Epithelial cell of proximal tubule (primary cell): ENCODE results near the gene ATP6V1B1. TPM values are rescaled to one million over a fixed set of nuclear protein-coding genes. Genes with fewer than 3 reads are reported as not detected.
"Not testable (repeated sequence)": the region's sequence is repeated elsewhere in the genome, so short reads cannot be mapped to it uniquely, and the experiment has no call there.

Experiments
- DNase-seq: peaks from one replicate; pipeline ENCODE4 v3.0.0-alpha.2; 2011; ENCODE audit warnings: low read depth
- H3K4me3 ChIP-seq: 2 replicates; pipeline ENCODE4 v1.5.1; 2011; ENCODE audit warnings: low read depth, mild to moderate bottlenecking, low read length
- total RNA-seq: library from RNA; depleted of rRNA; stranded (reverse); fragments of >200 nt; gene quantifications from 2 replicates; pipeline ENCODE4 v1.2.3, GENCODE V29; 2015
- TF ChIP-seq, protein P1 (sequence below): conservative IDR thresholded peaks from 2 replicates; pipeline ENCODE4 v1.5.1; 2012; ENCODE audit warnings: low read depth, mild to moderate bottlenecking, low read length

Gene ATP6V1B1
- total RNA-seq, 1 donor from 2014 or later: 0.81 TPM

DNA sequence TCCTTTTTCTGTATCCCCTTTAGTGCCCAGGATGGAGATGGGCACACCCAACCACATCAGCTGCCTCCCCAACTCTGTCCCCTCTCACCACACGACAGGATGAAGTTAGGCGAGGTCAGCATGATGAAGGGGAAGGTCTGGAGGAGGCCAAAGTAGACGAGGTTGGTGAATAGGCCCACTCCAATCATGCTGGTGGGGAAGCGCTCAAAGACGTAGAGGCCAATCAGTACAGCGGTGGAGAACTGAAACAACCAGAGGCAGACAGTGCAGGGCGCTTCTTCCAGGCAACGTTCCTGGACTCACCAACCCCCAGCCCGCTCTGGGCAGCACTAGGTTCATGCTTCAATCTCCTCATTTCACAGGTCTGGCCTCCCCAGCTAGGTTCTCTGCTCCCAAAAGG is 56.0 kb downstream of the ATP6V1B1 start:
- DNase-seq: no peak
- no peak overlapping the region for H3K4me3 ChIP-seq
- TF ChIP-seq, protein P1, sequence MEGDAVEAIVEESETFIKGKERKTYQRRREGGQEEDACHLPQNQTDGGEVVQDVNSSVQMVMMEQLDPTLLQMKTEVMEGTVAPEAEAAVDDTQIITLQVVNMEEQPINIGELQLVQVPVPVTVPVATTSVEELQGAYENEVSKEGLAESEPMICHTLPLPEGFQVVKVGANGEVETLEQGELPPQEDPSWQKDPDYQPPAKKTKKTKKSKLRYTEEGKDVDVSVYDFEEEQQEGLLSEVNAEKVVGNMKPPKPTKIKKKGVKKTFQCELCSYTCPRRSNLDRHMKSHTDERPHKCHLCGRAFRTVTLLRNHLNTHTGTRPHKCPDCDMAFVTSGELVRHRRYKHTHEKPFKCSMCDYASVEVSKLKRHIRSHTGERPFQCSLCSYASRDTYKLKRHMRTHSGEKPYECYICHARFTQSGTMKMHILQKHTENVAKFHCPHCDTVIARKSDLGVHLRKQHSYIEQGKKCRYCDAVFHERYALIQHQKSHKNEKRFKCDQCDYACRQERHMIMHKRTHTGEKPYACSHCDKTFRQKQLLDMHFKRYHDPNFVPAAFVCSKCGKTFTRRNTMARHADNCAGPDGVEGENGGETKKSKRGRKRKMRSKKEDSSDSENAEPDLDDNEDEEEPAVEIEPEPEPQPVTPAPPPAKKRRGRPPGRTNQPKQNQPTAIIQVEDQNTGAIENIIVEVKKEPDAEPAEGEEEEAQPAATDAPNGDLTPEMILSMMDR: no peak

DNA sequence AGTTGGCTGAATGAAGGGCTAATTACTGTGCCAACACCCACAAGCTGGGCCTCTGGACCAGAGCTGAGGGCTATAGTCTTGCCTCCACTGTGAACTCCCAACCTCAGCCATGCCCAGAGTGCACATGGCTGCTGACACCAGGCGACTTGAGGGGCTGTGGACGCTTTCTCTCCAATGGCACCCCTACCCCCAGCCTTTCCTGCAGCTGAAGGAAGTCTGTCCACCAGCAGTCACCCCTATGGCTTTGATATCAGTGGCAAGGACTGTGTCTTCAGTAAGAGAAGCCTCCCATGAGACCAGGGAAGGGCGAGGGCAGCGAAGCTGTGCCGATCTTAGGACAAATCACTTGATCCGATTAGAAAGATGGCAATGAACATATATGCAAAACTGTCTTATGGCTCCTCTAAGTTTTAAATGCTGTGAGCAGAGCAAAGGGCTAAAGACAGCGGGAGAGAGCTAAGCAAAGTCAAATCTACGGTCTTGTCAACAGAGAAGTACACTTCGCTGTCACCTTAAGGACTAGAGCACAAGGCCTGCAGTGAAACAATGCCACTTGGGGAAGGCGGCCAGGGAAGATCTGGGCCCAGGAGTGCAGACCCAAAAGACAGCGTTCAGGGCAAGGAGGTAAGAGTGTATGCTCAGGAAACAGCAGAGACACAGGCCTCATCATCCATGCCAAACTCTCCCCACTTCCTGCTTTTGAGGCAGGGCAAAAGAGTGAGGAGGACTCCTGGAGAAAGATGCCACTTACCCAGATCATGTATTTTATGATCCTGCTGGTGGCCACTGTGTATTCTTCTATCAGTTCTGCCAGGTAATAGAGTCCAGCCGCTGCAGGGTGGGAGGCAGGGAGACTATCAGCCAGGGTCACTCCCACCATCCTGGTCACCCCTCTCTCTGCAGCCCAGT is 57.5 kb downstream of the ATP6V1B1 start:
- peak overlapping the region; percentile 89 for H3K4me3 ChIP-seq
- TF ChIP-seq, protein P1: no peak
- DNase-seq: no peak

- TF ChIP-seq, protein P1: no peak
- DNase-seq: no peak
Measured at GRCh38 chr2:70994009-70994698, 58.5 kb downstream of the ATP6V1B1 start.

GRCh38 chr2:70994699-70995425 is 59.2 kb downstream of the ATP6V1B1 start, which contains the start of gene TEX261:
TEX261 (minus strand) TSS chr2:70994873; CDS start chr2:70994757, 116 bp downstream.
- DNase-seq: no peak
- TF ChIP-seq, protein P1: peak; percentile 57

More at GRCh38 chr2:70994009-70994698, 58.5 kb downstream of the ATP6V1B1 start:
- H3K4me3 ChIP-seq: peak overlapping the region; percentile 89

DNA sequence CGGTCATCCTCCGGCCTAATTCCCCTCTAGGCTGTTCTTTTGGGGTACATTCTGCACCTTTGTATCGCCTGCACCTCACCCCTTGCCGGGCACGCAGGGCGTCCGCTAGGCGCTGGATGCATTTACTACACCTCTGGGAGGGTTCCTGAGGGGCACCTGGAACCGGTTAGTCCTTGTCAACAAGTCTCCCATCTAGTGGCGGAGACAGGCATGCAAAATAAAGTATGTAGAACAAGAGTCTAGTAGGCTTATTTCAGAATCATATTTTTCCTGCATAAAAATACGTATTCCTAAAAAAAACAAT is 59.7 kb downstream of the ATP6V1B1 start:
- peak overlapping the region; percentile 89 for H3K4me3 ChIP-seq
- TF ChIP-seq, protein P1: peak; percentile 56
- no peak for DNase-seq

More at GRCh38 chr2:70994699-70995425, 59.2 kb downstream of the ATP6V1B1 start, which contains the start of gene TEX261:
- H3K4me3 ChIP-seq: peak within 1 kb of the TSS; percentile 89

- not testable (repeated sequence) for DNase-seq, H3K4me3 ChIP-seq
Measured at GRCh38 chr2:70998885-70999284, 63.2 kb downstream of the ATP6V1B1 start.

DNA sequence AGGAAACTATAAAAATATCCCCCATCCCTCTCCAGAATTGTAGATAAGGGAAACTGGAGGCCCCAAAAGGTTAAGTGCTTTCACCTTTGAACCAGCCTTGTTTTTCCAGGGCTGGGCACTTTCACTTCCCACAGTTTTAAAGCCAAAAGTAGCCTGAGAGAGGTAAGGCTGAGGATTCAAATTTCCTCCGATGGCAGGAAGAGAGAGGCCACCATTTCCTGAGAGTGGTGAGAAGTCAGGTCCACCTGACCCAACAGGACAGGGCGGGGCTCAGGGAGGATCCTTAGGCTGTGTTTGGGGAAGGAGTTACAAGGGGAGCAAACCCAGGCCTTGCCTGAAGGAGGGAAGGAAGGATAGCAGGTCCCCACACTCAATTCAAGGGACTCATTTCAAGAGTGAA is 63.7 kb downstream of the ATP6V1B1 start:
- TF ChIP-seq, protein P1: no peak
- no peak for DNase-seq
- no peak overlapping the region for H3K4me3 ChIP-seq

DNA sequence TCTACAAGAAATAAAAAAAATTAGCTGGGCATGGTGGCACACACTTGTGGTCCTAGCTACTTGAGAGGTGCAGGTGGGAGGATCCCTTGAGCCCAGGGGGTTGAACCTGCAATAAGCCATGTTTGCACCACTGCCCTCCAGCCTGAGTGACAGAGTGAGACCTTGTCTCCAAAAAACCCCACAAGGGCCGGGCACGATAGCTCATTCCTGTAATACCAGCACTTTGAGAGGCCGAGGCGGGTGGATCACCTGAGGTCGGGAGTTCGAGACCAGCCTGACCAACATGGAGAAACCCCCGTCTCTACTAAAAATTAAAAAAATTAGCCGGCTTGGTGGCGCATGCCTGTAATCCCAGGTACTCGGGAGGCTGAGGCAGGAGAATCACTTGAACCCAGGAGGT is 64.2 kb downstream of the ATP6V1B1 start:
- DNase-seq, H3K4me3 ChIP-seq: not testable (repeated sequence)
